ENCODE measurements around the gene FHAD1.

GRCh38 chr1:15436881-15437442 is 189.9 kb downstream of the FHAD1 start:
- TF ChIP-seq, protein P1, sequence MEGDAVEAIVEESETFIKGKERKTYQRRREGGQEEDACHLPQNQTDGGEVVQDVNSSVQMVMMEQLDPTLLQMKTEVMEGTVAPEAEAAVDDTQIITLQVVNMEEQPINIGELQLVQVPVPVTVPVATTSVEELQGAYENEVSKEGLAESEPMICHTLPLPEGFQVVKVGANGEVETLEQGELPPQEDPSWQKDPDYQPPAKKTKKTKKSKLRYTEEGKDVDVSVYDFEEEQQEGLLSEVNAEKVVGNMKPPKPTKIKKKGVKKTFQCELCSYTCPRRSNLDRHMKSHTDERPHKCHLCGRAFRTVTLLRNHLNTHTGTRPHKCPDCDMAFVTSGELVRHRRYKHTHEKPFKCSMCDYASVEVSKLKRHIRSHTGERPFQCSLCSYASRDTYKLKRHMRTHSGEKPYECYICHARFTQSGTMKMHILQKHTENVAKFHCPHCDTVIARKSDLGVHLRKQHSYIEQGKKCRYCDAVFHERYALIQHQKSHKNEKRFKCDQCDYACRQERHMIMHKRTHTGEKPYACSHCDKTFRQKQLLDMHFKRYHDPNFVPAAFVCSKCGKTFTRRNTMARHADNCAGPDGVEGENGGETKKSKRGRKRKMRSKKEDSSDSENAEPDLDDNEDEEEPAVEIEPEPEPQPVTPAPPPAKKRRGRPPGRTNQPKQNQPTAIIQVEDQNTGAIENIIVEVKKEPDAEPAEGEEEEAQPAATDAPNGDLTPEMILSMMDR (conservative IDR thresholded peaks at IDR 0.05; ENCODE audit: low read depth, low read length): no peak
- TF ChIP-seq EZH2 (IDR thresholded peaks at IDR 0.05; ENCODE audit: borderline replicate concordance, low read depth, low read length, poor library complexity, severe bottlenecking): no peak
